Measurements from ENCODE around the gene LEF1.
A peak's percentile ranks its signal among the peaks of the same experiment; 100 is the strongest.

GRCh38 chr4:108042927-108043326 is 125.8 kb downstream of the LEF1 start:
- peak; percentile 28; the same call in 1 of the 2 replicates for TF ChIP-seq CTCF (IDR thresholded peaks at IDR 0.05; ENCODE audit: low read depth, low read length)
- TF ChIP-seq EZH2phosphoT487 (IDR thresholded peaks at IDR 0.05; ENCODE audit: low read depth) = no peak
